Naive B cell (primary cell): ENCODE results near the gene GPR157. TPM values are rescaled to one million over a fixed set of nuclear protein-coding genes. Genes with fewer than 3 reads are reported as not detected.

Experiments used
- ATAC-seq, 2 donors: fragments of 150-1000 bp; cut with Tn5 transposase; 2 replicates each; pipeline ENCODE4 v1.10.0; 2021; ENCODE audit warnings: low read depth in 2 of 2, mild to moderate bottlenecking in 2 of 2, moderate library complexity in 2 of 2
- DNase-seq: peaks from one replicate; pipeline ENCODE4 v3.0.0; 2022
- H3K27ac Mint-ChIP-seq, 6 donors: one replicate each; pipeline ENCODE4 v1.8.0; 2020 to 2022; ENCODE audit warnings: mild to moderate bottlenecking in 6 of 6, mixed read lengths in 6 of 6, moderate library complexity in 5 of 6, inconsistent platforms in 2 of 6
- H3K27me3 Mint-ChIP-seq, 3 donors: one replicate each; pipeline ENCODE4 v1.8.0; 2021 to 2022; ENCODE audit warnings: mixed read lengths in 3 of 3, mild to moderate bottlenecking in 1 of 3
- H3K36me3 Mint-ChIP-seq, 2 donors: one replicate each; pipeline ENCODE4 v1.8.0; 2020 to 2022; ENCODE audit warnings: mixed read lengths in 2 of 2, inconsistent platforms in 1 of 2, mild to moderate bottlenecking in 1 of 2
- H3K4me1 Mint-ChIP-seq, 3 donors: one replicate each; pipeline ENCODE4 v1.8.0; 2020 to 2022; ENCODE audit warnings: mixed read lengths in 3 of 3, inconsistent platforms in 1 of 3, mild to moderate bottlenecking in 1 of 3, moderate library complexity in 1 of 3
- H3K4me3 Mint-ChIP-seq, 8 donors: one replicate each; pipeline ENCODE4 v1.8.0; 2020 to 2022; ENCODE audit warnings: mild to moderate bottlenecking in 8 of 8, mixed read lengths in 8 of 8, moderate library complexity in 8 of 8, inconsistent platforms in 2 of 8
- H3K9me3 Mint-ChIP-seq, 7 donors: one replicate each; pipeline ENCODE4 v1.8.0; 2020 to 2022; ENCODE audit warnings: mixed read lengths in 7 of 7, mild to moderate bottlenecking in 5 of 7, inconsistent platforms in 2 of 7, moderate library complexity in 1 of 7
- polyA plus RNA-seq, 6 donors: library from polyadenylated mRNA; unstranded; fragments of 300-500 nt; fragmentation: Illumina TruSeq; gene quantifications; one replicate each; pipeline ENCODE4 v1.2.3, GENCODE V29; 2021; ENCODE audit warnings: low read depth in 6 of 6

The GPR157 gene
- 10 to 100 TPM in 1 of 6 donors, 1 to 10 TPM in 2, under 1 TPM in 3; 0.31 to 10.3 (median 0.99) TPM for polyA plus RNA-seq

- peak within 1 kb of the TSS; percentile 80 to 95 (median 89) for H3K27ac Mint-ChIP-seq
Measured at GRCh38 chr1:9128520-9129265, at the start of gene GPR157. TSS of gene GPR157 (minus strand) at chr1:9129102. CDS start at chr1:9129027, 75 bp downstream.

GRCh38 chr1:9174762-9175161, 45.9 kb upstream of the GPR157 start:
- Mint-ChIP-seq H3K4me3 (no peak overlapping the region), H3K27ac (no peak overlapping the region), H3K9me3 (peaks cover 0 to 2% (median 0%) of the 10 kb centered on the region in 7 donors), H3K36me3 (no peaks in the 10 kb centered on the region), H3K27me3 (peaks cover 16 to 30% (median 24%) of the 10 kb centered on the region in 3 donors), H3K4me1 (no peaks in the 10 kb centered on the region)
- DNase-seq, result no peak
- no peak for ATAC-seq

More at GRCh38 chr1:9128520-9129265, at the start of gene GPR157:
- Mint-ChIP-seq H3K27me3 (peaks cover 0 to 1% (median 0%) of the 10 kb centered on the region in 3 donors), H3K36me3 (no peaks in the 10 kb centered on the region), H3K4me1 (peaks cover 10 to 31% (median 25%) of the 10 kb centered on the region in 3 donors), H3K9me3 (no peaks in the 10 kb centered on the region), H3K4me3 (peak within 1 kb of the TSS; percentile 83 to 95 (median 92))
- DNase-seq (peak; percentile 49), ATAC-seq (peak; percentile 70 to 75)

GRCh38 chr1:9174243-9174642, 45.3 kb upstream of the GPR157 start:
- DNase-seq (no peak), ATAC-seq (no peak)
- no peak overlapping the region for H3K4me3 Mint-ChIP-seq
- H3K4me1 Mint-ChIP-seq, result no peaks in the 10 kb centered on the region
- H3K9me3 Mint-ChIP-seq, result peaks cover 0 to 2% (median 0%) of the 10 kb centered on the region in 7 donors
- no peak overlapping the region for H3K27ac Mint-ChIP-seq
- H3K36me3 Mint-ChIP-seq, result no peaks in the 10 kb centered on the region
- H3K27me3 Mint-ChIP-seq, result peaks cover 16 to 30% (median 24%) of the 10 kb centered on the region in 3 donors

- no peaks in the 10 kb centered on the region for H3K9me3 Mint-ChIP-seq
- DNase-seq (no peak), ATAC-seq (no peak)
- no peaks in the 10 kb centered on the region for H3K36me3 Mint-ChIP-seq
- no peak overlapping the region for H3K27ac Mint-ChIP-seq
- H3K4me3 Mint-ChIP-seq, result no peak overlapping the region
- peaks cover 8 to 18% (median 11%) of the 10 kb centered on the region in 3 donors for H3K27me3 Mint-ChIP-seq
- peaks cover 0 to 2% (median 0%) of the 10 kb centered on the region in 3 donors for H3K4me1 Mint-ChIP-seq
Measured at GRCh38 chr1:9169601-9170137, 40.8 kb upstream of the GPR157 start.

GRCh38 chr1:9167638-9168037, 38.7 kb upstream of the GPR157 start:
- no peak overlapping the region for H3K27ac Mint-ChIP-seq

GRCh38 chr1:9166289-9167235, 37.7 kb upstream of the GPR157 start:
- Mint-ChIP-seq H3K27me3 (peaks cover 0 to 4% (median 4%) of the 10 kb centered on the region in 3 donors), H3K4me3 (no peak overlapping the region), H3K36me3 (no peaks in the 10 kb centered on the region), H3K9me3 (no peaks in the 10 kb centered on the region), H3K4me1 (peaks cover 0 to 14% (median 7%) of the 10 kb centered on the region in 3 donors), H3K27ac (no peak overlapping the region)
- no peak for DNase-seq
- no peak for ATAC-seq

More at GRCh38 chr1:9167638-9168037, 38.7 kb upstream of the GPR157 start:
- ATAC-seq (no peak), DNase-seq (no peak)
- H3K4me3 Mint-ChIP-seq, result peak overlapping the region in 1 of 8 donors; percentile 43
- H3K4me1 Mint-ChIP-seq, result peaks cover 0 to 14% (median 7%) of the 10 kb centered on the region in 3 donors
- no peaks in the 10 kb centered on the region for H3K9me3 Mint-ChIP-seq
- H3K36me3 Mint-ChIP-seq, result no peaks in the 10 kb centered on the region
- peaks cover 2 to 6% (median 4%) of the 10 kb centered on the region in 3 donors for H3K27me3 Mint-ChIP-seq

GRCh38 chr1:9165396-9165795, 36.5 kb upstream of the GPR157 start:
- peaks cover 0 to 4% (median 0%) of the 10 kb centered on the region in 3 donors for H3K27me3 Mint-ChIP-seq
- no peak overlapping the region for H3K27ac Mint-ChIP-seq
- no peaks in the 10 kb centered on the region for H3K9me3 Mint-ChIP-seq
- no peaks in the 10 kb centered on the region for H3K36me3 Mint-ChIP-seq
- H3K4me3 Mint-ChIP-seq, result no peak overlapping the region
- DNase-seq, result no peak
- peaks cover 0 to 14% (median 7%) of the 10 kb centered on the region in 3 donors for H3K4me1 Mint-ChIP-seq
- no peak for ATAC-seq

GRCh38 chr1:9164919-9165318, 36.0 kb upstream of the GPR157 start:
- Mint-ChIP-seq H3K27ac (peak overlapping the region in 1 of 6 donors; percentile 92), H3K9me3 (no peaks in the 10 kb centered on the region), H3K36me3 (no peaks in the 10 kb centered on the region), H3K27me3 (peaks cover 0 to 4% (median 0%) of the 10 kb centered on the region in 3 donors), H3K4me1 (peaks cover 0 to 14% (median 7%) of the 10 kb centered on the region in 3 donors), H3K4me3 (no peak overlapping the region)
- DNase-seq, result no peak
- no peak for ATAC-seq

GRCh38 chr1:9164532-9164900, 35.6 kb upstream of the GPR157 start:
- ATAC-seq, result no peak
- no peaks in the 10 kb centered on the region for H3K36me3 Mint-ChIP-seq
- DNase-seq, result no peak
- peaks cover 0 to 4% (median 0%) of the 10 kb centered on the region in 3 donors for H3K27me3 Mint-ChIP-seq
- peaks cover 0 to 14% (median 7%) of the 10 kb centered on the region in 3 donors for H3K4me1 Mint-ChIP-seq
- H3K27ac Mint-ChIP-seq, result peak overlapping the region in 1 of 6 donors; percentile 92
- no peak overlapping the region for H3K4me3 Mint-ChIP-seq
- H3K9me3 Mint-ChIP-seq, result no peaks in the 10 kb centered on the region

GRCh38 chr1:9161963-9162362, 33.1 kb upstream of the GPR157 start:
- no peak for ATAC-seq

GRCh38 chr1:9161342-9161741, 32.4 kb upstream of the GPR157 start:
- Mint-ChIP-seq H3K9me3 (no peaks in the 10 kb centered on the region), H3K27ac (no peak overlapping the region), H3K27me3 (no peaks in the 10 kb centered on the region), H3K4me3 (no peak overlapping the region), H3K4me1 (peaks cover 0 to 14% (median 7%) of the 10 kb centered on the region in 3 donors), H3K36me3 (no peaks in the 10 kb centered on the region)
- DNase-seq (no peak), ATAC-seq (no peak)

More at GRCh38 chr1:9161963-9162362, 33.1 kb upstream of the GPR157 start:
- Mint-ChIP-seq H3K4me3 (no peak overlapping the region), H3K27me3 (no peaks in the 10 kb centered on the region), H3K9me3 (no peaks in the 10 kb centered on the region), H3K27ac (peak overlapping the region in 1 of 6 donors; percentile 49), H3K4me1 (peaks cover 0 to 14% (median 7%) of the 10 kb centered on the region in 3 donors), H3K36me3 (no peaks in the 10 kb centered on the region)
- no peak for DNase-seq

- Mint-ChIP-seq H3K27me3 (no peaks in the 10 kb centered on the region), H3K27ac (no peak overlapping the region), H3K4me1 (peaks cover 0 to 14% (median 7%) of the 10 kb centered on the region in 3 donors), H3K9me3 (no peaks in the 10 kb centered on the region), H3K36me3 (no peaks in the 10 kb centered on the region), H3K4me3 (peak overlapping the region in 1 of 8 donors; percentile 12)
- DNase-seq (no peak), ATAC-seq (no peak)
Measured at GRCh38 chr1:9160079-9160717, 31.3 kb upstream of the GPR157 start.
